Aorta (tissue), 5 donors: ENCODE measurements around the gene ATP8B2. TPM values are rescaled to one million over a fixed set of nuclear protein-coding genes. Genes with fewer than 3 reads are reported as not detected.
A peak's percentile ranks its signal among the peaks of the same experiment; 100 is the strongest.

Experiments used
- ATAC-seq: fragments of 200-7000 bp; cut with Tn5 transposase; one replicate; pipeline ENCODE4 v1.9.1; 2022; ENCODE audit warnings: moderate library complexity; ENCODE audit not compliant: low FRiP score
- DNase-seq, 2 donors: peaks; one replicate each; pipeline ENCODE4 v3.0.0-alpha.2; 2020
- H3K27ac ChIP-seq, 2 donors: one replicate each; pipeline ENCODE4 v1.5.1; 2013; ENCODE audit warnings: low read length in 2 of 2, mild to moderate bottlenecking in 2 of 2, moderate library complexity in 2 of 2, control low read depth in 1 of 2, inconsistent platforms in 1 of 2, low read depth in 1 of 2
- H3K27me3 ChIP-seq, 2 donors: one replicate each; pipeline ENCODE4 v1.6.1; 2013; ENCODE audit warnings: control low read depth in 1 of 2, low read length in 1 of 2, mild to moderate bottlenecking in 1 of 2, moderate library complexity in 1 of 2; ENCODE audit not compliant: insufficient read depth in 2 of 2, control insufficient read depth in 1 of 2
- H3K36me3 ChIP-seq, 2 donors: one replicate each; pipeline ENCODE4 v1.6.1; 2013; ENCODE audit warnings: control low read depth in 1 of 2, low read length in 1 of 2, mild to moderate bottlenecking in 1 of 2; ENCODE audit not compliant: insufficient read depth in 2 of 2, control insufficient read depth in 1 of 2
- H3K4me1 ChIP-seq, 2 donors: one replicate each; pipeline ENCODE4 v1.6.1; 2013; ENCODE audit warnings: low read length in 2 of 2, control low read depth in 1 of 2, mild to moderate bottlenecking in 1 of 2, moderate library complexity in 1 of 2; ENCODE audit not compliant: insufficient read depth in 2 of 2, control insufficient read depth in 1 of 2
- H3K4me3 ChIP-seq, 2 donors: one replicate each; pipeline ENCODE4 v1.5.1; 2013; ENCODE audit warnings: low read length in 2 of 2, control low read depth in 1 of 2, mild to moderate bottlenecking in 1 of 2
- H3K9me3 ChIP-seq: one replicate; pipeline ENCODE4 v1.6.1; 2013; ENCODE audit warnings: mild to moderate bottlenecking, low read length; ENCODE audit not compliant: control insufficient read depth
- WGBS, 2 donors: extraction: QIAGEN DNeasy Blood & Tissue Kit; methylation state at CpG; one replicate each; pipeline ENCODE4 v1.1.7; 2013; 5-methylcytosine and 5-hydroxymethylcytosine counted together
- intact Hi-C, 2 donors: fragments of 100-400 bp; cut with DNase I; formaldehyde crosslinking; loops; one replicate each; pipeline versions ENCODE4 v1.14.2 to v1.15.0; 2022
- polyA plus RNA-seq, 2 donors: library from polyadenylated mRNA; stranded (reverse); fragments of 200-250 nt; gene quantifications; one replicate each; pipeline ENCODE4 v1.2.3, GENCODE V29; 2013
- total RNA-seq, 2 donors: library from RNA; stranded (reverse); fragmentation: NEBNext Ultra II Directional; extraction: Animal tissue kit (Norgen Biotek cat#: 25700); gene quantifications; one replicate each; pipeline ENCODE4 v1.2.1, GENCODE V29; 2021
- donor health status: healthy with polysubstance abuse.
- donor health status: Bipolar disorder and iron deficiency.
- donor health status: DM: no; HTN: no; CAD: no.
- donor health status: DM: no; HTN: no; CAD: no.
- donor health status: DM: yes; HTN: yes; CAD: no.

The ATP8B2 gene
- total and polyA plus RNA-seq, 4 donors, result 28.8 to 176 (median 88.3) TPM

DNA sequence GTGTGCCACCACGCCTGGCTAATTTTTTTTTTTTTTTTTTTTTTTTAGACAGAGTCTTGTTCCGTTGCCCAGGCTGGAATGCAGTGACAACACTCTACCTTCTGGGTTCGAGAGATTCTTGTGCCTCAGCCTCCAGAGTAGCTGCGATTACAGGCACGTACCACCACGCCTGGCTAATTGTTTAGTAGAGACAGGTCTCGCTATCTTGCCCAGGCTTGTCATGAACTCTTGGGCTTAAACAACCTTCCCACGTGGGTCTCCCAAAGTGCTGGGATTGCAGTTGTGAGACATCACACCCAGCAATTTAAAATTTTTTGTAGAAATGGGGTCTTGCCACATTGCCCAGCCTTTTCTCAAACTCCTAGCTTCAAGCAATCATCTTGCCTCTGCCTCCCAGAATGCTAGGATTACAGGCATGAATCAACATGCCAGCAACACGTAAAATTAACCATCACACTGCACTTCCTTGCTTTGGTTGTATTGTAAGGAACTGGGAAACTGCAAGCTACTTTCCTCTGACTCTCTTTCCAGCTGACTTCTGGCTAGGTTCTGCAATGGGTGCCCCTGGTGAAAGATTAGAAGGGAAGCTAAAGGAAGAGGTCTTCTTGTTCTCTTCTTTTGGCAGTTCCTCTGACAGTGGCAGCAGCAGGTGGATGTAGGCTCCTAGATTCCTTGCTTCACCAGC is 65.9 kb downstream of the ATP8B2 start:
- ATAC-seq (no peak), DNase-seq (peak in 1 of 2 donors; percentile 6)
- no peaks in the 10 kb centered on the region for H3K36me3 ChIP-seq
- H3K9me3 ChIP-seq, result no peaks in the 10 kb centered on the region
- 64 to 75% methylated on average over 9 of the region's 9 CpGs for WGBS, 2 donors
- intact Hi-C loops, result no loop called here
- H3K27me3 ChIP-seq, result no peaks in the 10 kb centered on the region
- H3K4me3 ChIP-seq, result no peak overlapping the region
- H3K4me1 ChIP-seq, result no peaks in the 10 kb centered on the region
- H3K27ac ChIP-seq, result no peak overlapping the region

DNA sequence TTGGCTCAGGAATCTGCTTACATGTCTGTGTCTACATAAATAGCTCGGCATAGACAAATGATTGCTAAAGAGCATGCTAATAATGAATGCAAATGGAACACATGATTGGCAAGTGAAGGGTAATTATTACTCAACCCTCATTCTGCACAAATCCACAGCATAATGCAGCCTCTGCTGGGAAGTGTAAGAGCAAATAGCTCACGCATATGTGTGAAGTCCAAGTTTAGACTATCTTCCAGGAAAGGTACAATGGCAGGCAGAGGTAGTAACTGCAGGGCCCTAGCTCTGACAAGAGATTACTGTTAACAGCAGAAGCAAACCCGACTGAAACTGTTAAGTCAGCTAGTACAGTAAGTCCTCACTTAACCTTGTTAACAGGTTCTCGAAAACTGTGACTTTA is 72.8 kb downstream of the ATP8B2 start:
- Histone ChIP-seq H3K27me3 (no peaks in the 10 kb centered on the region), H3K36me3 (no peaks in the 10 kb centered on the region), H3K4me1 (no peaks in the 10 kb centered on the region), H3K9me3 (no peaks in the 10 kb centered on the region), H3K4me3 (no peak overlapping the region), H3K27ac (no peak overlapping the region)
- intact Hi-C loops, result no loop called here
- no peak for ATAC-seq
- DNase-seq, result no peak
- 71 to 81% methylated on average over 4 of the region's 4 CpGs for WGBS, 2 donors

DNA sequence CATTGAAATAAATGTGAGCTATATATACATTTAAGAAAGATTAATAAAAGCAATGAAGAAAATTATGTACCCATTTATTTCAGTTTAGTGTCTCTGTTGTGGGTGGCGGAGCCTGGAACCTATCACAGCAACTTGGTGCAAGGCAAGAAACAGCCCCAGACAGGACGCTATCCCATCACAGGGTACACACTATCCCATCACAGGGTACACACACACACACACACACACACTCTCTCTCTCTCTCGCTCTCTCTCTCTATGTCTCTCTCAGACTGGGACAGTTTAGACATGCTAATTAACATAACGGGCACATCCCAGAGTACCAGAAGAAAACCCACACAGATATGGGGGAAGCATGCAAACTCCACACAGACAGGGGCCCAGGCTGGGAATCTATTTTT is 73.4 kb downstream of the ATP8B2 start:
- H3K27ac ChIP-seq, result no peak overlapping the region
- no peaks in the 10 kb centered on the region for H3K36me3 ChIP-seq
- no peak for DNase-seq
- no peak for ATAC-seq
- H3K4me1 ChIP-seq, result no peaks in the 10 kb centered on the region
- no peaks in the 10 kb centered on the region for H3K9me3 ChIP-seq
- H3K27me3 ChIP-seq, result no peaks in the 10 kb centered on the region
- H3K4me3 ChIP-seq, result no peak overlapping the region
- 87 to 92% methylated on average over 4 of the region's 4 CpGs for WGBS, 2 donors
- intact Hi-C loops, result no loop called here

DNA sequence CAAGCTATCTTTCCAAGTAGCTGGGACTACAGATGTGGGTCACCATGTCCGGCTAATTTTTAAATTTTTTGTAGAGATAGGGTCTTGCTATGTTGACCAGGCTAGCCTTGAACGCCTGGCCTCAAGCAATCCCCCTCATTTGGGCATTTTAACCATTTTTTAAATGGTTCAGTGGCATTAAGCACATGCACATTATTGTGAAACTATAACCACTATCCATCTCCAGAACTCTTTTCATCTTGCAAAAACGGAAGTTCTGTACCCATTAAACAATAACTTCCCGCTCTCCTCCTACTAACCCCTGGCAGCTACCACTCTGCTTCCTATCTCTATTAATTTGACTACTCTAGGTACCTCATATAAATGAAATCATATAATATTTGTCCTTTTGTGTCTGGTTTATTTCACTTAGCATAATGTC is 75.1 kb downstream of the ATP8B2 start:
- no peaks in the 10 kb centered on the region for H3K36me3 ChIP-seq
- H3K27me3 ChIP-seq, result no peaks in the 10 kb centered on the region
- DNase-seq, result no peak
- H3K4me1 ChIP-seq, result no peaks in the 10 kb centered on the region
- no peak overlapping the region for H3K27ac ChIP-seq
- WGBS, 2 donors, result 77 to 81% methylated on average over 4 of the region's 4 CpGs
- no peaks in the 10 kb centered on the region for H3K9me3 ChIP-seq
- ATAC-seq, result no peak
- intact Hi-C loops, result loop anchor here in 1 of 2 donors (10.0 kb wide), 1 partner anchor 64 kb away; no protein-coding TSS in a partner anchor
- no peak overlapping the region for H3K4me3 ChIP-seq

Other genes with a start within 250 kb of the ATP8B2 start
- gene NUP210L, start 170.5 kb upstream of the ATP8B2 start, total RNA-seq, result under 1 TPM; 0.12 to 0.16 TPM
- gene NUP210L, start 170.5 kb upstream of the ATP8B2 start, polyA plus RNA-seq, result under 1 TPM in 1 of 2 donors, not detected in 1; 0.15 TPM
- 100 to 1,000 TPM; 182 to 186 TPM for gene TPM3, start 133.4 kb upstream of the ATP8B2 start, total RNA-seq
- 100 to 1,000 TPM in 1 of 2 donors, 10 to 100 TPM in 1; 79.7 to 138 TPM for gene TPM3, start 133.4 kb upstream of the ATP8B2 start, polyA plus RNA-seq
- gene CFAP141, start 119.2 kb upstream of the ATP8B2 start, total RNA-seq, result not detected
- not detected for gene CFAP141, start 119.2 kb upstream of the ATP8B2 start, polyA plus RNA-seq
- 100 to 1,000 TPM; 110 to 146 TPM for gene UBAP2L, start 104.6 kb upstream of the ATP8B2 start, total RNA-seq
- 10 to 100 TPM; 31.9 to 63.1 TPM for gene UBAP2L, start 104.6 kb upstream of the ATP8B2 start, polyA plus RNA-seq
- 10 to 100 TPM; 52.2 to 57.1 TPM for gene HAX1, start 52.9 kb upstream of the ATP8B2 start, total RNA-seq
- gene HAX1, start 52.9 kb upstream of the ATP8B2 start, polyA plus RNA-seq, result 10 to 100 TPM; 70.6 to 98.6 TPM
- under 1 TPM in 1 of 2 donors, not detected in 1; 0.26 TPM for gene AQP10, start 4.4 kb upstream of the ATP8B2 start, total RNA-seq
- gene AQP10, start 4.4 kb upstream of the ATP8B2 start, polyA plus RNA-seq, result 10 to 100 TPM in 1 of 2 donors, under 1 TPM in 1; 0.08 to 10.3 TPM
- 10 to 100 TPM; 16.5 to 18.2 TPM for gene IL6R, start 79.8 kb downstream of the ATP8B2 start, total RNA-seq
- 1 to 10 TPM; 3.6 to 6.6 TPM for gene IL6R, start 79.8 kb downstream of the ATP8B2 start, polyA plus RNA-seq
- 10 to 100 TPM in 1 of 2 donors, 1 to 10 TPM in 1; 3.8 to 16.5 TPM for gene TDRD10, start 176.7 kb downstream of the ATP8B2 start, total RNA-seq
- gene TDRD10, start 176.7 kb downstream of the ATP8B2 start, polyA plus RNA-seq, result 1 to 10 TPM; 1.1 to 2.6 TPM
- 10 to 100 TPM; 20.2 to 44.1 TPM for gene SHE, start 176.9 kb downstream of the ATP8B2 start, total RNA-seq
- gene SHE, start 176.9 kb downstream of the ATP8B2 start, polyA plus RNA-seq, result 1 to 10 TPM; 2.9 to 7.0 TPM
- gene UBE2Q1, start 233.1 kb downstream of the ATP8B2 start, total RNA-seq, result 10 to 100 TPM; 55.5 to 63.9 TPM
- gene UBE2Q1, start 233.1 kb downstream of the ATP8B2 start, polyA plus RNA-seq, result 10 to 100 TPM; 25.5 to 34.4 TPM
- gene CHRNB2, start 242.3 kb downstream of the ATP8B2 start, total RNA-seq, result not detected
- gene CHRNB2, start 242.3 kb downstream of the ATP8B2 start, polyA plus RNA-seq, result under 1 TPM in 1 of 2 donors, not detected in 1; 0.08 TPM